Left renal pelvis (tissue), 4 donors: Measurements from ENCODE around the gene ANKRD40CL. TPM values are rescaled to one million over a fixed set of nuclear protein-coding genes. Genes with fewer than 3 reads are reported as not detected.
"Not testable (repeated sequence)": the region's sequence is repeated elsewhere in the genome, so short reads cannot be mapped to it uniquely, and the experiment has no call there.

ENCODE experiments used
- DNase-seq, 4 donors: peaks; one replicate each; pipeline ENCODE4 v3.0.0-alpha.2; 2013; ENCODE audit warnings: low read depth in 4 of 4, low spot score in 3 of 4
- polyA plus RNA-seq, 4 donors: library from polyadenylated mRNA; unstranded; fragments of 120-200 nt; gene quantifications; one replicate each; pipeline ENCODE4 v1.2.1, GENCODE V29; 2013; ENCODE audit not compliant: insufficient read length in 4 of 4

The ANKRD40CL gene
- polyA plus RNA-seq, 4 donors = 0.17 to 0.60 (median 0.35) TPM; not detected in 1

DNA sequence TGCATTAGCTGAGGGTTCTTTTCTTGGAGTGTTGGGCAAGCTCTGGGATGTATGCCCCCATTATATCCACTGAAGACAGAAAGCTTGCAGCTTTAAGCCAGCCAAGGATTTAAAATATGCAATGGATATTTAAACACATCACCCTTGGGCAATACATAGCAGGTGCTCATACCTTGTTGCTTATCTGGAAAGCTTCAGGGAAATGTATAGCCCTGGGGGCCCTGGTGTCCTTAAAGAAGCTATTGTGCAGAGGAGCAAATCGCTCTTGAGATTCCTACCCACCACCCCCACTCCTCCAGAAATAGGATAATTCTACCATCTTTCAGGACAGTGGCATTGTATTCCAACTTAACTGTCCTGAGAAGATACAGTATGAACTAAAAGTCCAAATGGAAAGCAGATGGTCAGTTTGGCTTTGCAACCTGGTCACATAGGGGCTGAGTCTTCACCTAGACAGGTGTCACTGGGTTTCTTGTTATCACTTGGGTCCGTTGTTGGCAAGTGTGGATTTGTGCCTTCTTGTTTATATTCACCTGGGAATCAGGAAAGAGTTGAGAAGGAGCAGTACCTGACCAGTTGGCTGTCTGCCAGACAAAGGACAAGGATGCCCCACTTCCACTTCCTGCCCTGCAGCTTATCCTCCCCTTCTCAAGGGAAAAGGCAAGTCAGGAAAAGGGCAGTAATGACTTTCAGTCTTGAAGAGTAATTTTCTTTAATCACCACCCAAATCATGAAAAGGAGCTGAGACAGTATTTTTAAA is 3.4 kb downstream of the ANKRD40CL start:
- no peak for DNase-seq

GRCh38 chr17:50762177-50762576 is 5.1 kb downstream of the ANKRD40CL start:
- DNase-seq = no peak

- no peak for DNase-seq
These were observed 8.3 kb downstream of the ANKRD40CL start for GRCh38 chr17:50758989-50759544.

DNA sequence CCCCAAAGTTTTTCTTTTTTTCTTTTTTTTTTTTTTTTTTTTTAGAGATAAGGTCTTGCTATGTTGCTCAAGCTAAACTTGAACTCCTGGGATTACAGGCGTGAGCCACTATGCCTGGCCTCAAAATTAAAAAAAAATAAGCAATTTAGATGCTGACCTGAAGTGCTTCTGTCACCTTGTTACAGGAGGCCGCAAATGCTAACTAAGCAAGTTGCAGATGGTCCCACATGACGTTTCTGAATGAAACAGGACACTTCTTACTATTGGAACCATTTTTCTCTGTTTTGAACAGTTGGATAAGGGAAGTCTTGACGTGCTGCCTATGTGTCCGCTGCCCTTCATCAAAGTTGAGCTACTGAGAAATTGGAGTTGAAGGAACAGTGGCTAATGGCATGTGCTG is 8.8 kb downstream of the ANKRD40CL start:
- DNase-seq = no peak

- DNase-seq = no peak
These were observed 12.8 kb downstream of the ANKRD40CL start for GRCh38 chr17:50754521-50754920.

- DNase-seq = no peak
These were observed 18.1 kb downstream of the ANKRD40CL start for GRCh38 chr17:50749245-50749644.

DNA sequence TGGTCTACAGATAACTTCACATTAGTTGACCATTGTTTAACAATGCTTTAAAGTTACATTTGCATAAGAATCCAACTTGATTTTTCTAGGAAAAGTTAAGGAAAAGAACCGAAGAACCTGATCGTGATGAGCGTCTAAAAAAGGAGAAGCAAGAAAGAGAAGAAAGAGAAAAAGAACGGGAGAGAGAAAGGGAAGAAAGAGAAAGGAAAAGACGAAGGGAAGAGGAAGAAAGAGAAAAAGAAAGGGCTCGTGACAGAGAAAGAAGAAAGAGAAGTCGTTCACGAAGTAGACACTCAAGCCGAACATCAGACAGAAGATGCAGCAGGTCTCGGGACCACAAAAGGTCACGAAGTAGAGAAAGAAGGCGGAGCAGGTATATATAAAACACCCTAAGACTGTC is 21.7 kb downstream of the ANKRD40CL start:
- no peak for DNase-seq

GRCh38 chr17:50739098-50739497 is 28.2 kb downstream of the ANKRD40CL start:
- DNase-seq = no peak

GRCh38 chr17:50737118-50737698 is 30.1 kb downstream of the ANKRD40CL start:
- DNase-seq = no peak

GRCh38 chr17:50735287-50735686 is 32.0 kb downstream of the ANKRD40CL start:
- DNase-seq = no peak

GRCh38 chr17:50731575-50732460 is 35.5 kb downstream of the ANKRD40CL start:
- no peak for DNase-seq

DNA sequence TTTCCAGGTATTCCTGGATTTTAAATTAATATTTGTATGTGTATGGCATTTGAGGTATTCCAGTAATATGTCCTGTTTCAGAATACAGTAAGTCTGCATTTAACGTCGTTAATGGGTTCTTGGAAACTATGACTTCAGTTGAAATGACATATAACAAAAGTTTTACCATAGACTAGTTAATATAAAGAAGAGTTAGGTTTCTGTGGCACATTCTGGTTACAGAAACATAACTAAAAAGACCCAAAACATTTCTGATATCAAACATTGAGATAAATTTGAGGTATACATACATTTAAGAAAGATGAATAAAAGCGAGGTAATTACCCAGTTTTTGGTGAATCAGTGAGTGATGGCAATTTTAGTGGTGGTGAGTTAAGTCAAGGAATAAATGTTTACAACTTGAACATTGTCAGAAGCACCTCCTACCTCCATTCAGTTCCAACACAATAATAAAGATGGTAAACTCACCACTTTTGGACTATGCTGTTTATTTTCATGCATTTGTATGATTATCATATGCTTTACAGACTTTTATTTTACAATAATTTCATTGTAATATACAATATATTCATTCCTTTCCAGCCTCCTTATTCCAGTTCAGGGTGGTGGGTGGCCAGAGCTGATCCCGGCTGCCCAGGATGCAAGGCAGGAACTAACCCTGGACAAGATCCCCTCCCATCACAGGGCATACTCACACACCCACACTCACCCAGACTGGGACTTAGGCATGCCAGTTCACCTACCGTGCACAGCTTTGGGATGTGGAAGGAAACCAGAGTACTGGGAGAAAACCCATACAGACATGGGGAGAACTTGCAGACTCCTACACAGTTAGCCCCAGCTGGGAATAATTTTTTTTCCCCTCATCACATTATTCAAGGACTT is 38.2 kb downstream of the ANKRD40CL start:
- no peak for DNase-seq

DNA sequence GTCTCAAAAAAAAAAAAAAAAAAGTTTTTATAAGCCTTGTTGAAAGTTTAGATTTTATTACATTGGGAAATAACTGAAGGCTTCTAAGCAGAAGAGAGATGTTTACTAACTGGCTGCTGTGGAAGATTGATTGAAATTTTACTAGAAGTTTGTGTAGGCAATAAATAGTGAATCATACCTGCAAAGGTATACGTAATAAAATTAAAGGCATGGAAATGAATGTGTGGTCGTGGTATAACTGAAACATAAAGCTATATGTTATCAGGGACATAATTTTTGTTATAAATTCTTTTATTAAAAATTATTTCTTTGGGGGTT is 39.2 kb downstream of the ANKRD40CL start:
- no peak for DNase-seq

- no peak for DNase-seq
These were observed 41.3 kb downstream of the ANKRD40CL start for GRCh38 chr17:50725769-50726655.

GRCh38 chr17:50724622-50725021 is 42.7 kb downstream of the ANKRD40CL start:
- not testable (repeated sequence) for DNase-seq

- DNase-seq = no peak
These were observed 44.6 kb downstream of the ANKRD40CL start for GRCh38 chr17:50722746-50723145.

DNA sequence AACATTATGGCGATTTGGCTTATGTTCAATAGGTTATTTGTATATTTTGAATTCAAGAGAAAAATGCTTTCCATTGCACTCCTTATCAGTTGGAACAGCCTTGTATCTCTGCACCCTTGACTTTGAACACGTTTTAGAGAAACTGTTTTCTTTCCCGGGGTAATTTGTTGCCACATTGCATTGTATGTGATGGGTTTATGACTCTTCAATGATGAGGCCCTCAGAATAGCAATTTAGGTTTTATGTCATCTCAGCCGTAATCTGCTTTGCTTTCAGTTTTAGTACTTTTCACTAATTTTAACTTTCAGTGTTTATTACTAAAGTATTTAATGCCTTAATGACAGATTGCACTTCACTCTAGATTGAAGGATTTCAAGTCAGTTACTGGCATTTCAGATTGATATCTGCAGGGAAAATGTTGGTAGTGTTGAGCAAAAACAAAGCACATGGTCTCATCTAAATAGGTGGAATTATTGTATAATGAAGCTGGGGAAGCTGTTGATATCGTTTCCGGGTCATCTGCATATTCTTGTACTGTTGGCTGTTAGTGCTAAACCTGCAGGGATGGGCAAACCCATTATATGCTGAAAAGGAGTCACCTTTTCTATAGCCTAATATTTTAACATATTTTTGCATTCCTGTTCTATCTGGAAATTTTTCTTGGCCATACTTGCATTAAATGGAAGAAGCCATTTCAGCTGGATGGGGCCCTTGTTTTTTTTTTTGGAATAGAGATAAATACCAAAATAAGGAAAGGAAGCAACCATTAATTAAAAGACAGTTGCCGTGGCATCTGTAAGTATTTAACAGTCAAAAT is 45.9 kb downstream of the ANKRD40CL start:
- no peak for DNase-seq
